Muscle layer of duodenum (tissue), 2 donors: ENCODE data around the gene BEND2.

Experiments used
- H3K27ac ChIP-seq: one replicate; pipeline ENCODE4 v1.7.0; 2013; ENCODE audit warnings: mild to moderate bottlenecking, low read length
- H3K27me3 ChIP-seq: one replicate; pipeline ENCODE4 v1.7.0; 2013; ENCODE audit warnings: low read depth, mild to moderate bottlenecking, control low read depth, low read length
- H3K36me3 ChIP-seq, 2 donors: one replicate each; pipeline ENCODE4 v1.7.0; 2013; ENCODE audit warnings: low read length in 2 of 2, control low read depth in 1 of 2, mild to moderate bottlenecking in 1 of 2; ENCODE audit not compliant: insufficient read depth in 2 of 2, control insufficient read depth in 1 of 2
- H3K4me1 ChIP-seq, 2 donors: one replicate each; pipeline ENCODE4 v1.7.0; 2013; ENCODE audit warnings: low read length in 2 of 2, mild to moderate bottlenecking in 2 of 2, control low read depth in 1 of 2, moderate library complexity in 1 of 2; ENCODE audit not compliant: insufficient read depth in 2 of 2, control insufficient read depth in 1 of 2
- H3K4me3 ChIP-seq, 2 donors: one replicate each; pipeline ENCODE4 v1.7.0; 2013; ENCODE audit warnings: low read length in 2 of 2, low read depth in 1 of 2, mild to moderate bottlenecking in 1 of 2
- H3K9me3 ChIP-seq, 2 donors: one replicate each; pipeline ENCODE4 v1.7.0; 2013; ENCODE audit warnings: low read length in 2 of 2, control low read depth in 1 of 2, mild to moderate bottlenecking in 1 of 2; ENCODE audit not compliant: control insufficient read depth in 1 of 2
- donor health status: healthy.

The BEND2 gene

DNA sequence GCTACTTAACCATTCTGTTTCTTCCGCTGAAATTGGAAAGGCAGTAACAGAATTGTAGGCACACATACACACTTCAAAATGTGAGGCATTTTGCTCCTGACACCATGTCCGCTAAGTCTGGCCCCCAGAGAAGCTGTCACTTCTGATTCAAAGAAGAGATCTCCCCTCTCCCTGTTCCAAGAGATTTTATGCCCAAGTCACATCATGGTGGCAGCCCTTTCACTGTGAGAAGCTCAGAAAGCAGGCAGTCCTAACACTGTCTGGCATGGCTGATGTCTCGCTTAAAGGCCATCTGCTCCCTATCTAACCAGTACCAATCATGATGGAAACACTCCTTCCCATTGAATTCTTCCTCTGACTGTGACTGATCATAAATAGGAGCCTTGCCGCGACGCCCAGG, 83.9 kb downstream of the BEND2 start:
- no peaks in the 10 kb centered on the region for H3K4me1 ChIP-seq

DNA sequence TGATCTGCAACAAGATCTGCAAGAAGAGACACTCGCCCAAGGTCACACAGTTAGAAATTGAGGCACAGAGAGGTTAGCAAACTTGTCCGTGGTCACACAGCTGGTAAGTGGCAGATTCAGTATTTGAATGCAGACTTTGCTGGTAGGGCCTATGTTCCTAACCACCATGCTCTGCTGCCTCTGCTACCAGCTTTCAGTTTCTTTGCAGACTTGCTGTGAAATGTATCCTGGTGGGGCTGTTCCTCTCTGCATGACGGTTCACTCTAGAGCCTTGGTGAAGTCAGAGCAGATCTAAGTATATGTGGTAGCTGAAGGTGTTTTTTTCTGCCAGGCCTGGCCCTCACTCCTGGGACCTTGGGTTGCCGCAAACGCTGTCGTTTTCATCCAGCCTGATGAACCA, 87.1 kb downstream of the BEND2 start:
- H3K4me3 ChIP-seq = no peak overlapping the region
- H3K27me3 ChIP-seq = no peaks in the 10 kb centered on the region
- H3K9me3 ChIP-seq = no peaks in the 10 kb centered on the region
- H3K27ac ChIP-seq = no peak overlapping the region
- H3K36me3 ChIP-seq = no peaks in the 10 kb centered on the region
- H3K4me1 ChIP-seq = no peaks in the 10 kb centered on the region

More for the DNA sequence above, 83.9 kb downstream of the BEND2 start:
- Histone ChIP-seq H3K4me3 (no peak overlapping the region), H3K9me3 (no peaks in the 10 kb centered on the region), H3K27ac (no peak overlapping the region), H3K27me3 (no peaks in the 10 kb centered on the region), H3K36me3 (no peaks in the 10 kb centered on the region)

DNA sequence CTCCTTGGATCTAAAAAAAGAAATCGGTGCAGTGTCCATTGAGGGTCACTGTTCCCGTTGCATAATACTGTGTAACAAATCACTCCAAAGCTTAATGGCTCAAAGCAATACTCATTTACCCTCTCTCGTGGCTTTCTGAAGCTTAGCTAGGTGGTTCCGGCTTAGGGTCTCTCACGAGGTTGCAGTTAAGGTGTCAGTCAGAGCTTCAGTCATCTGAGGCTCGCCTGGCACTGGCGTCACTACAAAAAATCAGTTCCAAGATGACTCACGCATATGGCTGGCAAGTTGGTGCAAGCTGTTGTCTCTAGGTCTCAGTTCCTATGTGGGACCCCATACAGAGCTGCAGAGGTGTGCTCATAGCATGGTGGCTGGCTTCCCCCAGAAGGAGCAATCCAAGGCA, 91.0 kb downstream of the BEND2 start:
- Histone ChIP-seq H3K9me3 (no peaks in the 10 kb centered on the region), H3K4me3 (no peak overlapping the region), H3K27ac (no peak overlapping the region), H3K27me3 (no peaks in the 10 kb centered on the region), H3K36me3 (no peaks in the 10 kb centered on the region), H3K4me1 (no peaks in the 10 kb centered on the region)

DNA sequence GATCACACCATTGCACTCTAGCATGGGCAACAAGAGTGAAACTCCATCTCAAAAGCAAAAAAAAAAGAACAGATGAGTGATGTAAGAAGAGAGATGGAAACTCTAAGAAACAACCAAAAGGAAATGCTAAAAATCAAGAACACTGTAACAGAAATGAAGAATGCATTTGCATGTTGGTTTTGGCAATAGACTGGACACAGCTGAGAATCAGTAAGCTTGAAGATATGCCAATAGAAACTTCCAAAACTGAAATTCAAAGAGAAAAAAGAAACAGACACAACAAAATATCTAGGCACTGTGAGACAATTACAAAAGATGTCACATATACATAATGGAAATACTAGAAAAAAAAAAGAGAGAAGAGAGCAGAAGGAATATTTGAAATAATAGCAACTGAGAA, 93.7 kb downstream of the BEND2 start:
- H3K27me3 ChIP-seq = no peaks in the 10 kb centered on the region
- no peaks in the 10 kb centered on the region for H3K4me1 ChIP-seq
- no peak overlapping the region for H3K27ac ChIP-seq
- H3K4me3 ChIP-seq = no peak overlapping the region
- no peaks in the 10 kb centered on the region for H3K36me3 ChIP-seq
- no peaks in the 10 kb centered on the region for H3K9me3 ChIP-seq

DNA sequence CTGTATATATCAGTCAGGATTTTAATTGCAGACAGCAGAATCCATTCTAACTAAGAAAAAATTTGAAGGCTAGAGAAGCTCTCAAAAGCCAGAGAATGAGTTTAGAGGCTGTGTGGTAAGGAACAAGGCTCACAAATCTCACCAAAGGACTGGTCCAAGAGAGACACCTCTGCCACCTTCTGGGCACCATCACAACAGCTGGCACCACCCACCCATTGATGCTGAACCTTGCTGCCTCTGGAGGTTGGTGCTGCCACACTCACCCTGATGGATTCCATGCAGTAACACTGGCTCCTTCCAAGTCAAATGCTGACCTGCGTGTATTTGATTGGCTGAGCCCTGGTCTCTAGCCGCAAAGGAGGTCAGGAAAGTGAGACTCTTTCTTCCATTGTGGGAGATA, 100.8 kb downstream of the BEND2 start:
- Histone ChIP-seq H3K4me3 (no peak overlapping the region), H3K9me3 (peaks cover 0 to 3% of the 10 kb centered on the region in 2 donors), H3K27ac (no peak overlapping the region), H3K4me1 (no peaks in the 10 kb centered on the region), H3K36me3 (no peaks in the 10 kb centered on the region), H3K27me3 (no peaks in the 10 kb centered on the region)
